C4-2B (cell line): ENCODE results near the gene POLR1F.

Experiments used
- ZFX ChIP-seq: fragments of 450-650 bp; IDR thresholded peaks from 2 replicates; pipeline ENCODE4 v1.6.1; 2017
- TF ChIP-seq, protein P1 (sequence below): fragments of 450-650 bp; conservative IDR thresholded peaks from 2 replicates; pipeline ENCODE4 v1.5.1; 2017; ENCODE audit warnings: mild to moderate bottlenecking

DNA sequence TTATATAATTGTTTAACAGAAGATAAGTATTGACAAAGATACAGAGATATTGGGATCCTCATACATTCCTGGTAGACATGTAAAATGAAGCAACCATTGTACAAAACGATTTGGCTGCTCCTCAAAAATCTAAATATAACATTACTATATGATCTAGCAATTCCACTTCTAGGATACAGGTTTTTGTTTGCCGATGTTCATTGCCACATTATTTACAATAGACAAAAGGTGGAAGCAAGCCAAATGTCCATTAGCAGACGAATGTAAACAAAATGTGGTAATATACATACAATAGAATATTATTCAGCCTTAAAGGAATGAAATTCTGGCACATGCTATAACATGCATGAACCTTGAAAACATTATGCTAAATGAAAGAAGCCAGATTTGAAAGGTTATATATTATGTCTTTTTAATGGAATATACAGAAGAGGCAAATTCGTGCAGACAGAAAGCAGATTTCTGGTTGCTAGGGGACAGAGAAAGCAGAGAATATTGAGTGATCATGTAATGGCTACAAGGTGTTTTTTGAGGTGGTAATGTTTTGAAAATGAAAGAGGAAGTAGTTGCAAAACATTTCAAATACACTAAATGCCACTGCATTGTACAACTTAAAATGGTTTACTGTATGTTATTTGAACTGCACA is 44.9 kb downstream of the POLR1F start:
- TF ChIP-seq, protein P1, sequence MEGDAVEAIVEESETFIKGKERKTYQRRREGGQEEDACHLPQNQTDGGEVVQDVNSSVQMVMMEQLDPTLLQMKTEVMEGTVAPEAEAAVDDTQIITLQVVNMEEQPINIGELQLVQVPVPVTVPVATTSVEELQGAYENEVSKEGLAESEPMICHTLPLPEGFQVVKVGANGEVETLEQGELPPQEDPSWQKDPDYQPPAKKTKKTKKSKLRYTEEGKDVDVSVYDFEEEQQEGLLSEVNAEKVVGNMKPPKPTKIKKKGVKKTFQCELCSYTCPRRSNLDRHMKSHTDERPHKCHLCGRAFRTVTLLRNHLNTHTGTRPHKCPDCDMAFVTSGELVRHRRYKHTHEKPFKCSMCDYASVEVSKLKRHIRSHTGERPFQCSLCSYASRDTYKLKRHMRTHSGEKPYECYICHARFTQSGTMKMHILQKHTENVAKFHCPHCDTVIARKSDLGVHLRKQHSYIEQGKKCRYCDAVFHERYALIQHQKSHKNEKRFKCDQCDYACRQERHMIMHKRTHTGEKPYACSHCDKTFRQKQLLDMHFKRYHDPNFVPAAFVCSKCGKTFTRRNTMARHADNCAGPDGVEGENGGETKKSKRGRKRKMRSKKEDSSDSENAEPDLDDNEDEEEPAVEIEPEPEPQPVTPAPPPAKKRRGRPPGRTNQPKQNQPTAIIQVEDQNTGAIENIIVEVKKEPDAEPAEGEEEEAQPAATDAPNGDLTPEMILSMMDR, result no peak
- TF ChIP-seq ZFX, result no peak
